Neural progenitor cell (in vitro differentiated cells): ENCODE measurements around the gene KPNA6. TPM values are rescaled to one million over a fixed set of nuclear protein-coding genes. Genes with fewer than 3 reads are reported as not detected.
"Not testable (repeated sequence)": the region's sequence is repeated elsewhere in the genome, so short reads cannot be mapped to it uniquely, and the experiment has no call there.

Experiments used
- DNase-seq: peaks from one replicate; pipeline ENCODE4 v3.0.0-alpha.2; 2016; ENCODE audit warnings: low spot score
- H2AFZ ChIP-seq: fragments of 200-600 bp; sonication (generic); replicated peaks from 2 replicates; pipeline ENCODE4 v1.6.1; 2016; ENCODE audit warnings: antibody characterized with exemption
- H3F3A ChIP-seq: fragments of 200-600 bp; sonication (generic); 2 replicates; pipeline ENCODE4 v1.6.1; 2016; ENCODE audit warnings: antibody characterized with exemption, low read depth
- H3K27ac ChIP-seq: fragments of 200-600 bp; sonication (generic); 2 replicates; pipeline ENCODE4 v1.5.1; 2016; ENCODE audit warnings: mild to moderate bottlenecking
- H3K27me3 ChIP-seq: fragments of 200-600 bp; sonication (generic); 2 replicates; pipeline ENCODE4 v1.6.1; 2016; ENCODE audit warnings: mild to moderate bottlenecking, moderate library complexity
- H3K36me3 ChIP-seq: fragments of 200-600 bp; sonication (generic); 2 replicates; pipeline ENCODE4 v1.5.1; 2016
- H3K4me1 ChIP-seq: fragments of 200-600 bp; sonication (generic); 2 replicates; pipeline ENCODE4 v1.6.1; 2016; ENCODE audit warnings: mixed run types
- H3K4me2 ChIP-seq: fragments of 200-600 bp; sonication (generic); 2 replicates; pipeline ENCODE4 v1.6.1; 2016
- H3K4me3 ChIP-seq: fragments of 200-600 bp; sonication (generic); 2 replicates; pipeline ENCODE4 v1.5.1; 2016
- H3K79me2 ChIP-seq: fragments of 200-600 bp; sonication (generic); 2 replicates; pipeline ENCODE4 v1.6.1; 2016; ENCODE audit warnings: low read depth
- H3K9ac ChIP-seq: fragments of 200-600 bp; sonication (generic); 2 replicates; pipeline ENCODE4 v1.6.1; 2016
- H3K9me3 ChIP-seq: fragments of 200-600 bp; sonication (generic); 2 replicates; pipeline ENCODE4 v1.5.1; 2016; ENCODE audit warnings: low read depth
- H4K20me1 ChIP-seq: fragments of 200-600 bp; sonication (generic); 2 replicates; pipeline ENCODE4 v1.6.1; 2016; ENCODE audit warnings: low read depth
- H3K27ac Mint-ChIP-seq: 3 replicates; pipeline ENCODE4 v1.8.0; 2021; ENCODE audit warnings: mixed read lengths
- H3K27me3 Mint-ChIP-seq: 2 replicates; pipeline ENCODE4 v1.8.0; 2022; ENCODE audit warnings: low read depth, mild to moderate bottlenecking, inconsistent platforms, moderate library complexity, mixed read lengths; ENCODE audit not compliant: insufficient read depth
- H3K36me3 Mint-ChIP-seq: 3 replicates; pipeline ENCODE4 v1.8.0; 2021; ENCODE audit warnings: mixed read lengths
- H3K4me1 Mint-ChIP-seq: 3 replicates; pipeline ENCODE4 v1.8.0; 2021; ENCODE audit warnings: mixed read lengths
- H3K4me3 Mint-ChIP-seq: 3 replicates; pipeline ENCODE4 v1.8.0; 2021; ENCODE audit warnings: mild to moderate bottlenecking, moderate library complexity, mixed read lengths
- H3K9me3 Mint-ChIP-seq: 3 replicates; pipeline ENCODE4 v1.8.0; 2020; ENCODE audit warnings: mixed read lengths
- EZH2 ChIP-seq: fragments of 200-600 bp; sonication (generic); IDR thresholded peaks from 2 replicates; pipeline ENCODE4 v1.6.1; 2017; ENCODE audit warnings: antibody characterized with exemption, mild to moderate bottlenecking, moderate library complexity
- EZH2phosphoT487 ChIP-seq: fragments of 200-600 bp; sonication (generic); IDR thresholded peaks from 2 replicates; pipeline ENCODE4 v1.6.1; 2017; ENCODE audit warnings: antibody characterized with exemption
- total RNA-seq: library from RNA; depleted of rRNA; stranded (reverse); fragments of >200 nt; gene quantifications from 2 replicates; pipeline ENCODE4 v1.2.3, GENCODE V29; 2015; ENCODE audit warnings: low replicate concordance
- TF ChIP-seq, protein P1 (sequence below): fragments of 200-600 bp; sonication (generic); IDR thresholded peaks from 2 replicates; pipeline ENCODE4 v1.5.1; 2017; ENCODE audit warnings: antibody characterized with exemption, mild to moderate bottlenecking

Gene KPNA6
- total RNA-seq, 1 donor from 2014 or later = 69.3 TPM

DNA sequence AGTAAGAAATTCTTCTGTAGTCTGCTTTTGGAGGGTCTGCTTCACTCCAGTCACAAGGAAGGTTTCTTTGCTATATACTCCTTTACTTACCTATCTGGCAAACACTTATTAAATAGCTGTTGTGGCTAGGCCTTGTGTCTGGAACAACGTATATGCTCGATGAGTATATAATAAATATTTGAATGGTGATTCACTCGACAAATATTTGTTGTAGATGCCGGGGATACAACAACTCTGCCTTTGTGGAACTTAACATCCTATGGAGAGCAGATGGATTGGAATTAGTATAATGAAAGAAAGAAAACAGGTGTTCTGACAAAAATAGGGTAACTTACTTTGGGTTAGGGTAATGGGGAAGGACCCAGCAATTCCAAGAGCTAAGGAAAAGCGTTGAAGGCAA is 31.1 kb downstream of the KPNA6 start:
- no peaks in the 10 kb centered on the region for H3K27me3 ChIP-seq
- no peak overlapping the region for H2AFZ ChIP-seq
- H3K36me3 ChIP-seq = no peaks in the 10 kb centered on the region
- DNase-seq = no peak
- H3F3A ChIP-seq = no peaks in the 10 kb centered on the region
- Mint-ChIP-seq H3K4me1 (peaks cover 20% of the 10 kb centered on the region), H3K27ac (no peak overlapping the region), H3K27me3 (no peaks in the 10 kb centered on the region), H3K36me3 (peaks cover 10% of the 10 kb centered on the region), H3K9me3 (no peaks in the 10 kb centered on the region), H3K4me3 (no peak overlapping the region)
- H3K9me3 ChIP-seq = no peaks in the 10 kb centered on the region
- no peak overlapping the region for H3K9ac ChIP-seq
- H3K4me2 ChIP-seq = no peak overlapping the region
- H3K27ac ChIP-seq = no peak overlapping the region
- H3K4me1 ChIP-seq = no peaks in the 10 kb centered on the region
- TF ChIP-seq EZH2 (no peak), EZH2phosphoT487 (no peak)
- TF ChIP-seq, protein P1, sequence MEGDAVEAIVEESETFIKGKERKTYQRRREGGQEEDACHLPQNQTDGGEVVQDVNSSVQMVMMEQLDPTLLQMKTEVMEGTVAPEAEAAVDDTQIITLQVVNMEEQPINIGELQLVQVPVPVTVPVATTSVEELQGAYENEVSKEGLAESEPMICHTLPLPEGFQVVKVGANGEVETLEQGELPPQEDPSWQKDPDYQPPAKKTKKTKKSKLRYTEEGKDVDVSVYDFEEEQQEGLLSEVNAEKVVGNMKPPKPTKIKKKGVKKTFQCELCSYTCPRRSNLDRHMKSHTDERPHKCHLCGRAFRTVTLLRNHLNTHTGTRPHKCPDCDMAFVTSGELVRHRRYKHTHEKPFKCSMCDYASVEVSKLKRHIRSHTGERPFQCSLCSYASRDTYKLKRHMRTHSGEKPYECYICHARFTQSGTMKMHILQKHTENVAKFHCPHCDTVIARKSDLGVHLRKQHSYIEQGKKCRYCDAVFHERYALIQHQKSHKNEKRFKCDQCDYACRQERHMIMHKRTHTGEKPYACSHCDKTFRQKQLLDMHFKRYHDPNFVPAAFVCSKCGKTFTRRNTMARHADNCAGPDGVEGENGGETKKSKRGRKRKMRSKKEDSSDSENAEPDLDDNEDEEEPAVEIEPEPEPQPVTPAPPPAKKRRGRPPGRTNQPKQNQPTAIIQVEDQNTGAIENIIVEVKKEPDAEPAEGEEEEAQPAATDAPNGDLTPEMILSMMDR = no peak
- no peak overlapping the region for H3K4me3 ChIP-seq
- H3K79me2 ChIP-seq = peaks cover 98% of the 10 kb centered on the region
- H4K20me1 ChIP-seq = peaks cover 55% of the 10 kb centered on the region

DNA sequence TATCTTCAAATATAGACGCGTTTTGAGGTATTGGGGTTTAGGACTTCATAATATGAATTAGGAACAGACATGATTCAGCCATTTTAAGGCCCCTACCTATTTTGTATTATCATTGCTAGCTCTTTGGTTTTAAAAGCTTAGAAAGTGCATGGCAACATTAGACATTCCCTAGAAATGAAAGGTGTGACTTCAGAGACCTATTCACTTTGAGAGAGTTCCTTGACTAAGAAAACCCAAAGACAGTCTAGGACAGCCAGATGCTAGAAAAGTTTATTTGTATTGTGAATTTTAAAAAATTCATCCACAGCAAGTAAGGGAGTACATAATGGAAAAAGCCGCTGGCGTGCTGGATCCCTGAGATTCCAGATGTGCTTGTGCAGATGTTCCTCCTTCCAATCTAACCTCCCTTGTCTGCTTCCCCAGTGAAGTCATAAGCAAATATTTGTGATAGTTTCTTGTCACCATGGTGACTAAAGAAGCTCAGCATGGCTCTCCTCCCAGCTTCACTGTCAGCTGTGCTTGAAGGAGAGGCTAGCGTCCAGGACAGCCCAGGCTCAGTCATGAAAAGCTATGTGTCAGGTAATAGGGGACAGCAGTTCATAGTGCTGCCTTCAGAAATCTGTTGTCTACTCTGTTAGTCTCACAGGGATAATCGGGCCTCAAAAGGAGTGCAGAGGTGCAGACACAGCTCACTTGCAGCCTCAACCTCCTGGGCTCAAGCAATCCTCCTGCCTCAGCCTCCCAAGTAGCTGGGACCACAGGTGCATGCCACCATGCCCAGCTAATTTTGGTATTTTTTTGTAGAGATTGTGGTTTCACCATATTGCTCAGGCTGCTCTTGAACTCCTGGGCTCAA is 34.8 kb downstream of the KPNA6 start:
- Mint-ChIP-seq H3K27ac (peak overlapping the region; percentile 85), H3K36me3 (peaks cover 12% of the 10 kb centered on the region), H3K4me1 (peaks cover 20% of the 10 kb centered on the region), H3K9me3 (peaks cover 12% of the 10 kb centered on the region), H3K4me3 (peak overlapping the region; percentile 19), H3K27me3 (no peaks in the 10 kb centered on the region)
- H3K4me1 ChIP-seq = no peaks in the 10 kb centered on the region
- H3K9ac ChIP-seq = no peak overlapping the region
- H3K36me3 ChIP-seq = no peaks in the 10 kb centered on the region
- H3K79me2 ChIP-seq = peaks cover 98% of the 10 kb centered on the region
- H3F3A ChIP-seq = no peaks in the 10 kb centered on the region
- no peak overlapping the region for H3K4me2 ChIP-seq
- H4K20me1 ChIP-seq = peaks cover 41% of the 10 kb centered on the region
- H2AFZ ChIP-seq = no peak overlapping the region
- no peaks in the 10 kb centered on the region for H3K9me3 ChIP-seq
- no peak overlapping the region for H3K27ac ChIP-seq
- no peak overlapping the region for H3K4me3 ChIP-seq
- H3K27me3 ChIP-seq = no peaks in the 10 kb centered on the region
- DNase-seq = no peak
- no peak for TF ChIP-seq EZH2
- TF ChIP-seq EZH2phosphoT487 = no peak
- TF ChIP-seq, protein P1 = no peak

DNA sequence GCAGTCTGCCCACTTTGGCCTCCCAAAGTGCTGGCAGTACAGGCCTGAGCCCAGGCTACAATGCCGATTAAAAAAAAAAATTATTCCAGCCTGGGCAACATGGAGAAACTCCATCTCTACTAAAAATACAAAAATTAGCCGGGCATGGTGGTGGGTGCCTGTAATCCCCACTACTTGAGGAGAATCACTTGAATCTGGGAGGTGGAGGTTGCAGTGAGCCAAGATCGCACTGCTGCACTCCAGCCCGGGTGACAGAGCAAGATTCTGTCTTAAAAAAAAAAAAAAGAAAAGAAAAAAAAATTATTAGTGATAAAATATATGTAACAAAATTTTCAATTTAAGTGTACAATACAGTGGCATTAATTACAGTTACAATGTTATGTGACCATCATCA is 35.4 kb downstream of the KPNA6 start:
- H3K4me2 ChIP-seq, H3K27ac ChIP-seq, H3K4me1 ChIP-seq, H3F3A ChIP-seq, H3K27me3 ChIP-seq, H3K9ac ChIP-seq, H3K9me3 ChIP-seq, DNase-seq, H3K27ac Mint-ChIP-seq, H2AFZ ChIP-seq, H3K4me3 Mint-ChIP-seq, H3K36me3 ChIP-seq, H3K4me3 ChIP-seq, H3K27me3 Mint-ChIP-seq: not testable (repeated sequence)
- Mint-ChIP-seq H3K9me3 (peaks cover 18% of the 10 kb centered on the region), H3K4me1 (peaks cover 20% of the 10 kb centered on the region), H3K36me3 (peaks cover 14% of the 10 kb centered on the region)
- H4K20me1 ChIP-seq = peaks cover 41% of the 10 kb centered on the region
- peaks cover 98% of the 10 kb centered on the region for H3K79me2 ChIP-seq

DNA sequence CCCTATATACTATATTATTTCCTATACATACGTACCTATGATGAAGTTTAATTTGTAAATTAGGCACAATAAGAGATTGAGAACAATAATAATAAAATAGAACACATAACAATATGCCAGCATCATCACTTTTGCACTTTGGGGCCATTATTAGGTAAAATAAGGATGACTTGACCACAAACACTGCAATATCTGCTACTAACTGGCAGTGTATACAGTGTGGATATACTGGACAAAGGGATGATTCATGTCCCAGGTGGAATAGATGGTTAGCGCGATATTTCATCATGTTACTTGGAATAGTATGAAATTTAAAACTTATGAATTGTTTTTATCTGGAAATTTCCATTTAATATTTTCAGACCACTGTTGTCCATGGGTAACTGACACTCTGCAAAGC is 36.2 kb downstream of the KPNA6 start:
- Mint-ChIP-seq H3K27me3 (peaks cover 2% of the 10 kb centered on the region), H3K36me3 (peaks cover 14% of the 10 kb centered on the region), H3K27ac (no peak overlapping the region), H3K9me3 (peaks cover 23% of the 10 kb centered on the region), H3K4me1 (peaks cover 20% of the 10 kb centered on the region), H3K4me3 (no peak overlapping the region)
- TF ChIP-seq, protein P1 = no peak
- TF ChIP-seq EZH2 = no peak
- H3K27me3 ChIP-seq = no peaks in the 10 kb centered on the region
- H3K4me1 ChIP-seq = no peaks in the 10 kb centered on the region
- H4K20me1 ChIP-seq = peaks cover 38% of the 10 kb centered on the region
- no peak overlapping the region for H3K27ac ChIP-seq
- H3F3A ChIP-seq = no peaks in the 10 kb centered on the region
- no peaks in the 10 kb centered on the region for H3K36me3 ChIP-seq
- H3K9ac ChIP-seq = no peak overlapping the region
- H3K9me3 ChIP-seq = no peaks in the 10 kb centered on the region
- no peak overlapping the region for H3K4me3 ChIP-seq
- DNase-seq = no peak
- H2AFZ ChIP-seq = no peak overlapping the region
- H3K79me2 ChIP-seq = peaks cover 99% of the 10 kb centered on the region
- no peak overlapping the region for H3K4me2 ChIP-seq

DNA sequence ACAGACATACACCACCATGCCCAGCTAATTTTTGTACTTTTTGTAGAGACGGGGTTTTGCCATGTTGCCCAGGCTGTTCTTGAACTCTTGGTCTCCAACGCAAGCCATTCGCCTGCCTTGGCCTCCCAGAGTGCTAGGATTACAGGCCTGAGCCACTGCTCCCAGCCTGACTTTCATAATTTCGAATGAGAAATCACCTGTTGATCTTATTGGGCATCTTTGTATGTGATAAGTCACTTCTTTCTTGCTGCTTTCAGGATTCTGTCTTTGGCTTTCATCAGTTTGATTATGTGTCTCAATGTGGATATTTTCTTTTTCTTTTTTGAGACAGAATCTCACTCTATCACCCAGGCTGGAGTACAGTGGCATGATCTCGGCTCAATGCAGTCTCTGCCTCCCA is 39.9 kb downstream of the KPNA6 start:
- H3K9me3 Mint-ChIP-seq = peaks cover 27% of the 10 kb centered on the region
- not testable (repeated sequence) for H3K27ac Mint-ChIP-seq, H3K4me3 Mint-ChIP-seq, H3K9ac ChIP-seq, H3K36me3 ChIP-seq, DNase-seq, H2AFZ ChIP-seq, H3K4me3 ChIP-seq, H3K27ac ChIP-seq, H3K27me3 Mint-ChIP-seq, H3K4me2 ChIP-seq, H3K9me3 ChIP-seq, H3K27me3 ChIP-seq
- peaks cover 13% of the 10 kb centered on the region for H3K36me3 Mint-ChIP-seq
- Histone ChIP-seq H3F3A (peaks cover 15% of the 10 kb centered on the region), H3K79me2 (peaks cover 99% of the 10 kb centered on the region), H3K4me1 (peaks cover 11% of the 10 kb centered on the region), H4K20me1 (peaks cover 18% of the 10 kb centered on the region)
- peaks cover 13% of the 10 kb centered on the region for H3K4me1 Mint-ChIP-seq
